Ovary (tissue), 9 donors: ENCODE measurements around the gene WDR18. TPM values are rescaled to one million over a fixed set of nuclear protein-coding genes. Genes with fewer than 3 reads are reported as not detected.
A peak's percentile ranks its signal among the peaks of the same experiment; 100 is the strongest.

Experiments
- DNase-seq, 5 donors: peaks; one replicate each; pipeline ENCODE4 v3.0.0-alpha.2; 2019 to 2020
- H3K27ac ChIP-seq, 2 donors: fragments of 200-600 bp; one replicate each; pipeline versions ENCODE4 v1.5.1 to v1.8.0; 2019 to 2022
- H3K27me3 ChIP-seq: fragments of 200-600 bp; one replicate; pipeline ENCODE4 v1.8.0; 2022
- H3K36me3 ChIP-seq: fragments of 200-600 bp; sonication (generic); one replicate; pipeline ENCODE4 v1.5.1; 2019
- H3K4me1 ChIP-seq: one replicate; pipeline ENCODE4 v1.8.1; 2013; ENCODE audit warnings: mild to moderate bottlenecking, moderate library complexity; ENCODE audit not compliant: insufficient read depth
- H3K4me3 ChIP-seq: fragments of 200-600 bp; sonication (generic); one replicate; pipeline ENCODE4 v1.5.1; 2017
- H3K9me3 ChIP-seq, 2 donors: fragments of 200-600 bp in 1 of 2; sonication (generic) in 1 of 2; one replicate each; pipeline versions ENCODE4 v1.5.1 to v1.8.1; 2013 to 2019; ENCODE audit warnings: mild to moderate bottlenecking in 1 of 2, moderate library complexity in 1 of 2
- EP300 ChIP-seq: sonication (generic); formaldehyde crosslinking; IDR thresholded peaks from one replicate; pipeline ENCODE4 v1.6.1; 2017; ENCODE audit warnings: antibody characterized with exemption
- POLR2A ChIP-seq: fragments of 450-650 bp; IDR thresholded peaks from one replicate; pipeline ENCODE4 v1.6.1; 2017; ENCODE audit warnings: antibody characterized with exemption, mild to moderate bottlenecking, moderate library complexity
- WGBS, 3 donors: extraction: QIAGEN DNeasy Blood & Tissue Kit in 1 of 3; methylation state at CpG; one replicate each; pipeline versions ENCODE4 v1.1.5 to v1.1.7; 2013 to 2017; 5-methylcytosine and 5-hydroxymethylcytosine counted together
- intact Hi-C, 4 donors: fragments of 100-400 bp; cut with DNase I; formaldehyde crosslinking; loops; one replicate each; pipeline versions ENCODE4 v1.11.0 to v1.15.1; 2022 to 2023
- polyA plus RNA-seq, 2 donors: library from polyadenylated mRNA; stranded (reverse); fragments of 200-250 nt in 1 of 2; fragments of 350-450 nt in 1 of 2; fragmentation: Illumina TruSeq in 1 of 2; extraction: RNeasy Lipid Tissue Mini Kit (QIAGEN cat#74804) in 1 of 2; gene quantifications; one replicate each; pipeline ENCODE4 v1.2.3, GENCODE V29; 2013 to 2014
- total RNA-seq, 7 donors: library from RNA; depleted of rRNA in 2 of 7; stranded (reverse); fragments of >200 nt in 2 of 7; fragmentation: NEBNext Ultra II Directional in 3 of 7; extraction: Animal tissue kit (Norgen Biotek cat#: 25700) in 3 of 7; gene quantifications; one replicate each; pipeline versions ENCODE4 v1.1.0 to v1.2.4, GENCODE V29; 2016 to 2023
- TF ChIP-seq, protein P1 (sequence below), 3 donors: fragments of 450-650 bp in 2 of 3; fragments of 200-600 bp in 1 of 3; IDR thresholded peaks; one replicate each; pipeline versions ENCODE4 v1.5.1 to v1.8.0; 2016 to 2022; ENCODE audit warnings: antibody characterized with exemption in 3 of 3, mild to moderate bottlenecking in 1 of 3
- donor health status: DM: no; HTN: no; CAD: no; lungs with moderate emphysema.
- donor health status: DM: no; HTN: no; CAD: no.
- donor health status: Bipolar disorder and iron deficiency.
- donor health status: DM: yes; HTN: yes; CAD: no.
- donor health status: DM: no; HTN: no; CAD: no.
- donor health status: DM: yes; HTN: yes; CAD: no.

Gene WDR18
- total and polyA plus RNA-seq, 9 donors = 3.5 to 45.6 (median 24.5) TPM

DNA sequence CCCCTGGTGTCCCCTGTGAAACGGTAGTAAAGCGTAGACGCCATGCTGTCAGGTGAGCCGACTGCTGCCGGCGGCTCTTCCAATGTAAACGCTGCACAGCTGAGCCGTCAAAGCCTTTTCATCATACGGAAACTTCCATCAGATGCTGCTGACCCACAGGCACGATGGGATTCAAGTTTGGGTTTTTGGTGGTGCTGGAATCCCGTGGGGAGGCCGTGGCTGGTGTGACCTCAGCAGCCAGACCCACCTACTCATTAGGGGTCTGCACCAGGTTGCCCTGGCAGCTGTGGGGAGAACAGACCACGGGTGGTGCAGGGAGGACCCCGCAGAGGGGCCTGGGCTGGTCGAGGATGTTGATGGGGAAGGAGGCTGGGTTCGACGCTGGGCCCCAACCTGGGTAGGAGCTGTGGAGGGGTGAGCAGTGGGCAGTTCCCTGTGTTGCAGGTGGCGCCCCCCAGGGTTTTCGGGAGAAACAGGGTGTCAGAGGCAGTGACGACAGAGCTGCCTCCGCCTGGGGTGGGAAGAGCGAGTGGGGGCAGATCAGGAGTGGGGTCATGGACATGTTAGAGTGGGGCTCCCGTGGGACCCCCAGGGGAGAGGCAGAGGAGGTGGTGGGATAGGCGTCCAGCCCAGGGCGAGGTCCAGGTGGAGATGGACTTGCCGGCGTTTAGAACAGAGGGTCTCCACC lies 22.7 kb downstream of the WDR18 start:
- intact Hi-C loops = no loop called here
- no peaks in the 10 kb centered on the region for H3K27me3 ChIP-seq
- H3K4me3 ChIP-seq = no peak overlapping the region
- peaks cover 2% of the 10 kb centered on the region for H3K4me1 ChIP-seq
- 77 to 84% (median 81%) methylated on average over 27 of the region's 27 CpGs for WGBS, 3 donors
- no peaks in the 10 kb centered on the region for H3K9me3 ChIP-seq
- TF ChIP-seq, protein P1, sequence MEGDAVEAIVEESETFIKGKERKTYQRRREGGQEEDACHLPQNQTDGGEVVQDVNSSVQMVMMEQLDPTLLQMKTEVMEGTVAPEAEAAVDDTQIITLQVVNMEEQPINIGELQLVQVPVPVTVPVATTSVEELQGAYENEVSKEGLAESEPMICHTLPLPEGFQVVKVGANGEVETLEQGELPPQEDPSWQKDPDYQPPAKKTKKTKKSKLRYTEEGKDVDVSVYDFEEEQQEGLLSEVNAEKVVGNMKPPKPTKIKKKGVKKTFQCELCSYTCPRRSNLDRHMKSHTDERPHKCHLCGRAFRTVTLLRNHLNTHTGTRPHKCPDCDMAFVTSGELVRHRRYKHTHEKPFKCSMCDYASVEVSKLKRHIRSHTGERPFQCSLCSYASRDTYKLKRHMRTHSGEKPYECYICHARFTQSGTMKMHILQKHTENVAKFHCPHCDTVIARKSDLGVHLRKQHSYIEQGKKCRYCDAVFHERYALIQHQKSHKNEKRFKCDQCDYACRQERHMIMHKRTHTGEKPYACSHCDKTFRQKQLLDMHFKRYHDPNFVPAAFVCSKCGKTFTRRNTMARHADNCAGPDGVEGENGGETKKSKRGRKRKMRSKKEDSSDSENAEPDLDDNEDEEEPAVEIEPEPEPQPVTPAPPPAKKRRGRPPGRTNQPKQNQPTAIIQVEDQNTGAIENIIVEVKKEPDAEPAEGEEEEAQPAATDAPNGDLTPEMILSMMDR (IDR thresholded peaks at IDR 0.05) = no peak
- TF ChIP-seq EP300 (no peak), POLR2A (no peak)
- no peak overlapping the region for H3K27ac ChIP-seq
- no peak for DNase-seq
- no peaks in the 10 kb centered on the region for H3K36me3 ChIP-seq

GRCh38 chr19:1007399-1008251 lies 23.5 kb downstream of the WDR18 start:
- no peaks in the 10 kb centered on the region for H3K9me3 ChIP-seq
- TF ChIP-seq EP300 (no peak), POLR2A (no peak)
- TF ChIP-seq, protein P1 (IDR thresholded peaks at IDR 0.05) = no peak
- DNase-seq = no peak

DNA sequence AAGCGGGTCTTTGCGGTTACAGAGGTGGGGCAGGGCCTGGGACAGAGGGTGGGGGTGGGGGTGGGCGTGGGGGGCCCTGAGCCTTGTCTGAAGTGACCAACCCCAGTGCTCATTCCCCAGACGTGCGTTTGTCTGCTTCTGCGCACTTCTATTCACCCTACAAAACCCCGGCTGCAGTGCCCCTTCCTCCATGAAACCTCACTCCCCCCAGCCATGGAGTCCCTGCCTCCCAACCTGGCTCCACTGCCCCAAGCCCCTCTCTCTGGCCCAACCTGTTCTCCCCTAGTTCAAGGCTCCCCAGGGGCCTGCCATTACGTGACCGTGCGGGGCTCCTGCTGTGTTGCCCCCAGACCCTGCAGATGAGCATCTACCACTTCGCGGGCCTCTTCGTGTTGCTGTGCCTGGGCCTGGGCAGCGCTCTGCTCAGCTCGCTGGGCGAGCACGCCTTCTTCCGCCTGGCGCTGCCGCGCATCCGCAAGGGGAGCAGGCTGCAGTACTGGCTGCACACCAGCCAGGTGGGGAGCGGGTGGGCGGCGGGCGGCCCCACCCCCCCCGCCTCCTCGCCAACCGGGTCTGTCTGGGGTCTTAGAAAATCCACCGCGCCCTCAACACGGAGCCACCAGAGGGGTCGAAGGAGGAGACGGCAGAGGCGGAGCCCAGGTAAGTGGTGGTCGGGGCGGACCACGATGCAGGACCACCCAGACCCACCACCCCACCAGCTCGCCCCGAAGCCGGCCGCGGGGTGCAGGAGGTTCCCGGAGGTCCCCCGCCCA lies 24.3 kb downstream of the WDR18 start:
- intact Hi-C loops = no loop called here
- H3K36me3 ChIP-seq = no peaks in the 10 kb centered on the region

More at GRCh38 chr19:1007399-1008251, 23.5 kb downstream of the WDR18 start:
- Histone ChIP-seq H3K36me3 (no peaks in the 10 kb centered on the region), H3K27me3 (no peaks in the 10 kb centered on the region), H3K4me1 (peaks cover 2% of the 10 kb centered on the region), H3K4me3 (no peak overlapping the region), H3K27ac (no peak overlapping the region)
- WGBS, 3 donors = 87 to 89% (median 88%) methylated on average over 71 to 73 of the region's 73 CpGs
- intact Hi-C loops = no loop called here

More for the DNA sequence above, 24.3 kb downstream of the WDR18 start:
- H3K27ac ChIP-seq = peak overlapping the region in 1 of 2 donors; percentile 71
- H3K4me3 ChIP-seq = peak overlapping the region; percentile 17
- no peaks in the 10 kb centered on the region for H3K27me3 ChIP-seq
- peaks cover 2% of the 10 kb centered on the region for H3K4me1 ChIP-seq
- TF ChIP-seq, protein P1 (IDR thresholded peaks at IDR 0.05) = no peak
- TF ChIP-seq EP300 = no peak
- no peak for TF ChIP-seq POLR2A
- WGBS, 3 donors = 65 to 84% (median 75%) methylated on average over 43 to 45 of the region's 45 CpGs
- no peaks in the 10 kb centered on the region for H3K9me3 ChIP-seq
- no peak for DNase-seq
